ENCODE results near the gene LYSMD4. TPM values are rescaled to one million over a fixed set of nuclear protein-coding genes. Genes with fewer than 3 reads are reported as not detected.
A peak's percentile ranks its signal among the peaks of the same experiment; 100 is the strongest.

The LYSMD4 gene
- total RNA-seq, 1 experiment from 2014 or later: 8.9 TPM

DNA sequence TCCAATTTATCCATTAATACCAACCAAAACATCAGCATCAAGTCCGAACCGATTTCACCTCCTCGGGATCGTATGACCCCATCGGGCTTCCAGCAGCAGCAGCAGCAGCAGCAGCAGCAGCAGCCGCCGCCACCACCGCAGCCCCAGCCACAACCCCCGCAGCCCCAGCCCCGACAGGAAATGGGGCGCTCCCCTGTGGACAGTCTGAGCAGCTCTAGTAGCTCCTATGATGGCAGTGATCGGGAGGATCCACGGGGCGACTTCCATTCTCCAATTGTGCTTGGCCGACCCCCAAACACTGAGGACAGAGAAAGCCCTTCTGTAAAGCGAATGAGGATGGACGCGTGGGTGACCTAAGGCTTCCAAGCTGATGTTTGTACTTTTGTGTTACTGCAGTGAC lies 20.8 kb downstream of the LYSMD4 start:
- H3K36me3 ChIP-seq (ENCODE audit: low read depth, low read length): peaks cover 3% of the 10 kb centered on the region; the same call in 1 of the 2 replicates
- no peak overlapping the region for H3K4me2 ChIP-seq (ENCODE audit: low read length)
- no peaks in the 10 kb centered on the region for H3F3A ChIP-seq (ENCODE audit: low read length, unreplicated experiment)
- no peaks in the 10 kb centered on the region for H3K9me2 ChIP-seq (replicated peaks; ENCODE audit: low read length)
- intact Hi-C loops (cut with micrococcal nuclease): no loop called here
- no peaks in the 10 kb centered on the region for H3K79me2 ChIP-seq (ENCODE audit: low read length)
- ATAC-seq (no peak), DNase-seq (no peak)
- TF ChIP-seq EZH2phosphoT487 (IDR thresholded peaks at IDR 0.05; ENCODE audit: borderline replicate concordance, low read length) (no peak), EZH2 (IDR thresholded peaks at IDR 0.05; ENCODE audit: low read length, unreplicated experiment) (no peak)
- TF ChIP-seq, protein P1, sequence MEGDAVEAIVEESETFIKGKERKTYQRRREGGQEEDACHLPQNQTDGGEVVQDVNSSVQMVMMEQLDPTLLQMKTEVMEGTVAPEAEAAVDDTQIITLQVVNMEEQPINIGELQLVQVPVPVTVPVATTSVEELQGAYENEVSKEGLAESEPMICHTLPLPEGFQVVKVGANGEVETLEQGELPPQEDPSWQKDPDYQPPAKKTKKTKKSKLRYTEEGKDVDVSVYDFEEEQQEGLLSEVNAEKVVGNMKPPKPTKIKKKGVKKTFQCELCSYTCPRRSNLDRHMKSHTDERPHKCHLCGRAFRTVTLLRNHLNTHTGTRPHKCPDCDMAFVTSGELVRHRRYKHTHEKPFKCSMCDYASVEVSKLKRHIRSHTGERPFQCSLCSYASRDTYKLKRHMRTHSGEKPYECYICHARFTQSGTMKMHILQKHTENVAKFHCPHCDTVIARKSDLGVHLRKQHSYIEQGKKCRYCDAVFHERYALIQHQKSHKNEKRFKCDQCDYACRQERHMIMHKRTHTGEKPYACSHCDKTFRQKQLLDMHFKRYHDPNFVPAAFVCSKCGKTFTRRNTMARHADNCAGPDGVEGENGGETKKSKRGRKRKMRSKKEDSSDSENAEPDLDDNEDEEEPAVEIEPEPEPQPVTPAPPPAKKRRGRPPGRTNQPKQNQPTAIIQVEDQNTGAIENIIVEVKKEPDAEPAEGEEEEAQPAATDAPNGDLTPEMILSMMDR (conservative IDR thresholded peaks at IDR 0.05; ENCODE audit: low read depth, low read length): no peak
- ChIA-PET CTCF (no interaction called here), POLR2A (ENCODE audit: unreplicated experiment) (no interaction called here)
- H3K27ac ChIP-seq (ENCODE audit: low read length): no peak overlapping the region
- no TSS peak for BruUV-seq (replicated peaks)
- H3K27me3 ChIP-seq (ENCODE audit: low read length): no peaks in the 10 kb centered on the region
- H3K9ac ChIP-seq (ENCODE audit: low read length): no peak overlapping the region
- no peaks in the 10 kb centered on the region for H3K9me3 ChIP-seq (ENCODE audit: low read length)
- peaks cover 21% of the 10 kb centered on the region for H3K4me1 ChIP-seq (ENCODE audit: insufficient read depth, low read length)
- no peak overlapping the region for H3K4me3 ChIP-seq (ENCODE audit: low read length)
- H4K20me1 ChIP-seq (ENCODE audit: low read length): no peaks in the 10 kb centered on the region
- no peak overlapping the region for H2AFZ ChIP-seq (ENCODE audit: low read length)

DNA sequence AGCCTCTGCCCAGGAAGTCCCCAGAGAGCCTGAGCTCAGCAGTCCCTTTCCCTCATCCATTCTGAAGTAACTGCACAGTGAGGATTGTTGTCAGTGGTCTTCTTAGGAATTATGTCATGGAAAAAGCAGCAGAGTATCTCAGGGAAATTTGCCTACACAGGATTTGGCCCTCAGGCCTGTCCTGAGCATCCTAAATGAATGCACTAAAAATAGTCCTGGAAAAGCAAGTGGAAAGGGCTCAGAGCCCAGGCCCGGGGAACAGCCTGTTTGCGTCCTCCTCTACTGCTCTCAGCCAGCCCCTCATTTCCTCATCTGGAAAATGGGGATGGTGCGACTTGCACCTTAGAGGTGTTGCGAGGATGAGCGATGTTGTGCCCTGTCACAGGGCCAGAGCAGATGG lies 21.6 kb downstream of the LYSMD4 start:
- ChIA-PET POLR2A (ENCODE audit: unreplicated experiment) (no interaction called here), CTCF (no interaction called here)
- TF ChIP-seq EZH2 (IDR thresholded peaks at IDR 0.05; ENCODE audit: low read length, unreplicated experiment) (no peak), EZH2phosphoT487 (IDR thresholded peaks at IDR 0.05; ENCODE audit: borderline replicate concordance, low read length) (no peak)
- TF ChIP-seq, protein P1 (conservative IDR thresholded peaks at IDR 0.05; ENCODE audit: low read depth, low read length): no peak
- Histone ChIP-seq H2AFZ (ENCODE audit: low read length) (no peak overlapping the region), H3K9me3 (ENCODE audit: low read length) (no peaks in the 10 kb centered on the region), H3K36me3 (ENCODE audit: low read depth, low read length) (peaks cover 3% of the 10 kb centered on the region; the same call in 1 of the 2 replicates), H3K9ac (ENCODE audit: low read length) (no peak overlapping the region), H3K4me3 (ENCODE audit: low read length) (no peak overlapping the region), H3F3A (ENCODE audit: low read length, unreplicated experiment) (no peaks in the 10 kb centered on the region), H3K9me2 (replicated peaks; ENCODE audit: low read length) (no peaks in the 10 kb centered on the region), H3K79me2 (ENCODE audit: low read length) (no peaks in the 10 kb centered on the region), H3K4me1 (ENCODE audit: insufficient read depth, low read length) (peaks cover 25% of the 10 kb centered on the region), H3K27ac (ENCODE audit: low read length) (no peak overlapping the region), H3K4me2 (ENCODE audit: low read length) (no peak overlapping the region), H3K27me3 (ENCODE audit: low read length) (no peaks in the 10 kb centered on the region), H4K20me1 (ENCODE audit: low read length) (no peaks in the 10 kb centered on the region)
- intact Hi-C loops (cut with micrococcal nuclease): no loop called here
- no TSS peak for BruUV-seq (replicated peaks)
- DNase-seq: no peak
- ATAC-seq: no peak

- intact Hi-C loops (cut with micrococcal nuclease): loop anchor here (10.0 kb wide), 1 partner anchor 145 kb away; the partner anchor contains the start of gene MEF2A
These were observed 23.8 kb downstream of the LYSMD4 start for GRCh38 chr15:99709243-99709986.

More at GRCh38 chr15:99709243-99709986, 23.8 kb downstream of the LYSMD4 start:
- DNase-seq (no peak), ATAC-seq (no peak)
- POLR2A ChIA-PET (ENCODE audit: unreplicated experiment): no interaction called here
- Histone ChIP-seq H3K9me2 (replicated peaks; ENCODE audit: low read length) (no peaks in the 10 kb centered on the region), H3K4me2 (ENCODE audit: low read length) (peak overlapping the region; percentile 75), H4K20me1 (ENCODE audit: low read length) (no peaks in the 10 kb centered on the region), H3K9me3 (ENCODE audit: low read length) (no peaks in the 10 kb centered on the region), H3K36me3 (ENCODE audit: low read depth, low read length) (peaks cover 3% of the 10 kb centered on the region; the same call in 1 of the 2 replicates), H3K27me3 (ENCODE audit: low read length) (no peaks in the 10 kb centered on the region), H2AFZ (ENCODE audit: low read length) (0 out of 2 replicates have a peak overlapping the region, but pooled peaks have one; percentile 24), H3K4me3 (ENCODE audit: low read length) (0 out of 2 replicates have a peak overlapping the region, but pooled peaks have one; percentile 16), H3F3A (ENCODE audit: low read length, unreplicated experiment) (no peaks in the 10 kb centered on the region), H3K79me2 (ENCODE audit: low read length) (no peaks in the 10 kb centered on the region), H3K27ac (ENCODE audit: low read length) (peak overlapping the region; percentile 63), H3K4me1 (ENCODE audit: insufficient read depth, low read length) (peaks cover 25% of the 10 kb centered on the region), H3K9ac (ENCODE audit: low read length) (peak overlapping the region; percentile 7; the same call in 1 of the 2 replicates)
- CTCF ChIA-PET: no interaction called here
- TF ChIP-seq, protein P1 (conservative IDR thresholded peaks at IDR 0.05; ENCODE audit: low read depth, low read length): no peak
- TF ChIP-seq EZH2 (IDR thresholded peaks at IDR 0.05; ENCODE audit: low read length, unreplicated experiment): no peak
- no peak for TF ChIP-seq EZH2phosphoT487 (IDR thresholded peaks at IDR 0.05; ENCODE audit: borderline replicate concordance, low read length)
- no TSS peak for BruUV-seq (replicated peaks)

Measured in PC-3 (cell line).